K562 (cell line): ENCODE data around the gene PHF3. TPM values are rescaled to one million over a fixed set of nuclear protein-coding genes. Genes with fewer than 3 reads are reported as not detected.

Source experiments
- ATAC-seq: fragments of 200-7000 bp; cut with Tn5 transposase; 3 replicates; pipeline ENCODE4 v1.9.1; 2020; ENCODE audit warnings: moderate library complexity
- BruUV-seq: library from RNA; stranded (reverse); fragments of 400-500 nt; replicated peaks from 2 replicates; lab custom pipeline; 2021; lab: Mats Ljungman, UMichigan
- CTCF ChIA-PET: fragments of 300-600 bp; formaldehyde crosslinking; extraction: SDS; loops from one replicate; lab custom pipeline; 2021; ENCODE audit warnings: low intra/inter-chr PET ratio; lab: Yijun Ruan, JAX
- POLR2A ChIA-PET: fragments of 300-600, 350-650 bp; sonication (Branson Sonifier 250); formaldehyde crosslinking; extraction: SDS; loops from one replicate; lab custom pipeline; 2021; ENCODE audit warnings: antibody characterized with exemption, inconsistent platforms; lab: Yijun Ruan, JAX
- DNase-seq, 4 experiments: peaks; one replicate each; pipeline versions ENCODE4 v3.0.0 to v3.0.0-alpha.2; 2011 to 2018; ENCODE audit warnings: low spot score in 3 of 4, mixed read lengths in 3 of 4; ENCODE audit errors: extremely low read depth in 1 of 4
- FAIRE-seq: peaks from 2 replicates; lab custom pipeline; 2011; peaks lifted over from hg19 to GRCh38; lab: Jason Lieb, UNC
- H2AFZ ChIP-seq: 2 replicates; pipeline ENCODE4 v1.6.0; 2011; ENCODE audit warnings: low read depth, low read length, control low read depth, inconsistent platforms
- H3K27ac ChIP-seq: fragments of 200-600 bp; 3 replicates; pipeline ENCODE4 v1.8.0; 2011; ENCODE audit warnings: low read depth, mild to moderate bottlenecking, control low read depth, inconsistent platforms, low read length, moderate library complexity, mixed read lengths; ENCODE audit errors: extremely low read depth
- H3K27me3 ChIP-seq, 2 experiments: fragments of 300-600 bp in 1 of 2; 2 replicates in 1 of 2; 3 replicates in 1 of 2; pipeline versions ENCODE4 v1.6.0 to v1.8.0; 2011; ENCODE audit warnings: inconsistent platforms in 2 of 2, low read length in 2 of 2, mild to moderate bottlenecking in 1 of 2, mixed read lengths in 1 of 2, moderate library complexity in 1 of 2; ENCODE audit not compliant: control insufficient read depth in 2 of 2, insufficient read depth in 2 of 2
- H3K36me3 ChIP-seq: fragments of 300-600 bp; 3 replicates; pipeline ENCODE4 v1.8.0; 2011; ENCODE audit warnings: mild to moderate bottlenecking, low read length, inconsistent platforms; ENCODE audit not compliant: control insufficient read depth, insufficient read depth
- H3K4me1 ChIP-seq, 2 experiments: fragments of 200-600 bp in 1 of 2; replicated peaks in 1 of 2; 2 replicates in 1 of 2; 3 replicates in 1 of 2; pipeline versions ENCODE4 v1.5.1 to v1.8.0; 2011; ENCODE audit warnings: inconsistent platforms in 2 of 2, low read length in 2 of 2, mild to moderate bottlenecking in 1 of 2, mixed read lengths in 1 of 2, moderate library complexity in 1 of 2; ENCODE audit not compliant: control insufficient read depth in 2 of 2, insufficient read depth in 2 of 2
- H3K4me2 ChIP-seq: 2 replicates; pipeline ENCODE4 v1.6.1; 2011; ENCODE audit warnings: low read length, control low read depth, inconsistent platforms, mixed read lengths; ENCODE audit not compliant: insufficient read depth
- H3K4me3 ChIP-seq: fragments of 200-600 bp; sonication (generic), shearing (Covaris generic); 2 replicates; pipeline ENCODE4 v1.5.1; 2016; ENCODE audit warnings: control low read depth, inconsistent platforms
- H3K79me2 ChIP-seq: fragments of 200-600 bp; 3 replicates; pipeline ENCODE4 v1.8.0; 2011; ENCODE audit warnings: low read length, inconsistent platforms; ENCODE audit not compliant: control insufficient read depth, insufficient read depth
- H3K9ac ChIP-seq, 2 experiments: 2 replicates each; pipeline versions ENCODE4 v1.6.0 to v1.6.1; 2011; ENCODE audit warnings: low read depth in 2 of 2, low read length in 2 of 2, control low read depth in 1 of 2, inconsistent platforms in 1 of 2, mild to moderate bottlenecking in 1 of 2, mixed read lengths in 1 of 2; ENCODE audit not compliant: insufficient read depth in 1 of 2
- H3K9me1 ChIP-seq: one replicate; pipeline ENCODE4 v1.6.0; 2011; ENCODE audit warnings: inconsistent platforms, mild to moderate bottlenecking, low read length, moderate library complexity; ENCODE audit not compliant: control insufficient read depth, insufficient read depth
- H3K9me3 ChIP-seq: replicated peaks from 2 replicates; pipeline ENCODE4 v1.5.1; 2011; ENCODE audit warnings: low read depth, low read length, inconsistent platforms; ENCODE audit not compliant: control insufficient read depth, insufficient read depth
- H4K20me1 ChIP-seq: replicated peaks from 2 replicates; pipeline ENCODE4 v1.6.1; 2011; ENCODE audit warnings: low read length, inconsistent platforms, mixed read lengths; ENCODE audit not compliant: control insufficient read depth, insufficient read depth
- CC2D1A ChIP-seq: fragments of 450-650 bp; IDR thresholded peaks from 2 replicates; pipeline ENCODE4 v1.6.1; 2017; ENCODE audit warnings: mild to moderate bottlenecking
- CCNT2 ChIP-seq: IDR thresholded peaks from 2 replicates; pipeline ENCODE4 v1.6.1; 2011; ENCODE audit warnings: borderline replicate concordance, low read depth, mild to moderate bottlenecking, moderate library complexity, mixed read lengths, low read length; ENCODE audit not compliant: insufficient read length; ENCODE audit errors: extremely low read depth
- COPS2 ChIP-seq: fragments of 450-650 bp; conservative IDR thresholded peaks from 2 replicates; pipeline ENCODE4 v1.6.1; 2016; ENCODE audit warnings: mild to moderate bottlenecking, moderate library complexity
- E4F1 ChIP-seq: fragments of 250-450 bp; sonication (Bioruptor Pico); IDR thresholded peaks from 2 replicates; pipeline ENCODE4 v1.5.0; 2021; ENCODE audit warnings: mild to moderate bottlenecking, borderline replicate concordance
- EHMT2 ChIP-seq: fragments of 450-650 bp; IDR thresholded peaks from 2 replicates; pipeline ENCODE4 v1.6.1; 2018; ENCODE audit warnings: antibody characterized with exemption
- EZH2 ChIP-seq: IDR thresholded peaks from 2 replicates; pipeline ENCODE4 v1.6.1; 2012; ENCODE audit warnings: low read depth, mild to moderate bottlenecking, inconsistent platforms, low read length, borderline replicate concordance
- FOXP4 ChIP-seq: sonication (generic); formaldehyde crosslinking; IDR thresholded peaks from 2 replicates; pipeline ENCODE4 v1.8.0; 2022; ENCODE audit warnings: mild to moderate bottlenecking, missing genetic modification reagents, borderline replicate concordance
- HMBOX1 ChIP-seq: sonication (generic); IDR thresholded peaks from 2 replicates; pipeline ENCODE4 v1.6.1; 2016
- MAFK ChIP-seq: IDR thresholded peaks from 2 replicates; pipeline ENCODE4 v1.6.1; 2011; ENCODE audit warnings: low read length, improper control_type of control experiment
- PHTF2 ChIP-seq: fragments of 250-450 bp; sonication (Bioruptor Pico); IDR thresholded peaks from 2 replicates; pipeline ENCODE4 v1.5.0; 2021; ENCODE audit warnings: mild to moderate bottlenecking
- POLR2H ChIP-seq: IDR thresholded peaks from 2 replicates; pipeline ENCODE4 v1.6.1; 2016; ENCODE audit warnings: missing genetic modification characterization, low read depth, mild to moderate bottlenecking, control low read depth, missing compliant biosample characterization, moderate library complexity
- RBBP5 ChIP-seq: fragments of 200-600 bp; sonication (generic); IDR thresholded peaks from 2 replicates; pipeline ENCODE4 v1.6.1; 2012; ENCODE audit warnings: borderline replicate concordance, mild to moderate bottlenecking, low read length, control low read depth, inconsistent platforms; ENCODE audit not compliant: insufficient read depth, poor library complexity, severe bottlenecking
- ZKSCAN1 ChIP-seq: fragments of 150-350 bp; IDR thresholded peaks from 2 replicates; pipeline ENCODE4 v1.6.1; 2016; ENCODE audit warnings: low read depth, low read length
- ZNF174 ChIP-seq: fragments of 250-450 bp; sonication (Bioruptor Pico); IDR thresholded peaks from 2 replicates; pipeline ENCODE4 v1.4.0; 2020; ENCODE audit warnings: mild to moderate bottlenecking
- ZNF780A ChIP-seq: fragments of 250-450 bp; sonication (Bioruptor Pico); IDR thresholded peaks from 2 replicates; pipeline ENCODE4 v1.5.0; 2021; ENCODE audit warnings: mild to moderate bottlenecking
- in situ Hi-C: fragments of 300-500 bp; cut with MboI; formaldehyde crosslinking; loops from 4 replicates; pipeline ENCODE4 v1.15.0; 2018; ENCODE audit warnings: inconsistent platforms, mixed read lengths
- intact Hi-C: fragments of 100-400 bp; cut with micrococcal nuclease; formaldehyde crosslinking; loops from 2 replicates; pipeline ENCODE4 v1.14.2; 2022
- polyA plus RNA-seq, 8 experiments: library from polyadenylated mRNA; depleted of rRNA in 4 of 8; stranded (reverse) in 5 of 8; unstranded in 3 of 8; fragments of >200 nt; fragmentation: Nextera tagmentation in 2 of 8; fragmentation: Illumina TruSeq in 1 of 8; extraction: Ambion mirVana in 2 of 8; extraction: Trizol in 1 of 8; gene quantifications; 2 replicates each; pipeline versions ENCODE4 v1.2.1 to v1.2.3, GENCODE V29; 2011 to 2014; ENCODE audit warnings: inconsistent platforms in 1 of 8, missing spikeins in 1 of 8
- total RNA-seq, 7 experiments: library from RNA; depleted of rRNA in 6 of 7; stranded (reverse); fragments of >200 nt in 6 of 7; fragmentation: Illumina TruSeq in 2 of 7; extraction: Trizol in 2 of 7; gene quantifications; 2 replicates each; pipeline versions ENCODE4 v1.2.1 to v1.2.3, GENCODE V29; 2011 to 2021; ENCODE audit warnings: low replicate concordance in 1 of 7
- TF ChIP-seq, protein P1 (sequence below): fragments of 450-650 bp; IDR thresholded peaks from 2 replicates; pipeline ENCODE4 v1.6.1; 2017; ENCODE audit warnings: mild to moderate bottlenecking, moderate library complexity

Gene PHF3
- total and polyA plus RNA-seq, 9 of the 15 experiments (the other 6 are each of a cell fraction or from before 2014, with no cell fraction given) = 8.1 to 51.2 (median 30.9) TPM

DNA sequence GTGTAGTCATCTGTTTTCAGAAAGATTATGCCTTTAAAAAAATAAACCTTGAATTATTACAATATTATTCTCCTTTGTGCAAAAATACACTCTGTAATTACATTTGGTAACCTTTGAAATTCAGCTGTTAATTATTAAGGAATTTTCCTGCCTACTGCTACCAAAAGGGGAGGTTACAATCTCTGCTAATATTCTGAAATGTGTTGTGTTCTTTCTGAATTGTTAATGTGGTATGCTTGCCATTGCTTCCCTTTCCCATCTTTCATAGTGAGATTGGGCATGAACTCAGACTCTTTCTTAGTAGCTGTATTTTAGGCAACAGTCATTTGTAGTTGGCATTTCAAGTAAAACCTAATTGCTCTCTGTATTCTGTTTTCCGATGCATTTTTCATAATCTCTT, 73.0 kb downstream of the PHF3 start (continued):
- TF ChIP-seq, protein P1, sequence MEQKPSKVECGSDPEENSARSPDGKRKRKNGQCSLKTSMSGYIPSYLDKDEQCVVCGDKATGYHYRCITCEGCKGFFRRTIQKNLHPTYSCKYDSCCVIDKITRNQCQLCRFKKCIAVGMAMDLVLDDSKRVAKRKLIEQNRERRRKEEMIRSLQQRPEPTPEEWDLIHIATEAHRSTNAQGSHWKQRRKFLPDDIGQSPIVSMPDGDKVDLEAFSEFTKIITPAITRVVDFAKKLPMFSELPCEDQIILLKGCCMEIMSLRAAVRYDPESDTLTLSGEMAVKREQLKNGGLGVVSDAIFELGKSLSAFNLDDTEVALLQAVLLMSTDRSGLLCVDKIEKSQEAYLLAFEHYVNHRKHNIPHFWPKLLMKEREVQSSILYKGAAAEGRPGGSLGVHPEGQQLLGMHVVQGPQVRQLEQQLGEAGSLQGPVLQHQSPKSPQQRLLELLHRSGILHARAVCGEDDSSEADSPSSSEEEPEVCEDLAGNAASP = no peak
- TF ChIP-seq FOXP4 (CRISPR knock-in tag) (no peak), EZH2 (no peak), PHTF2 (no peak), RBBP5 (no peak), POLR2H (tag) (no peak)

DNA sequence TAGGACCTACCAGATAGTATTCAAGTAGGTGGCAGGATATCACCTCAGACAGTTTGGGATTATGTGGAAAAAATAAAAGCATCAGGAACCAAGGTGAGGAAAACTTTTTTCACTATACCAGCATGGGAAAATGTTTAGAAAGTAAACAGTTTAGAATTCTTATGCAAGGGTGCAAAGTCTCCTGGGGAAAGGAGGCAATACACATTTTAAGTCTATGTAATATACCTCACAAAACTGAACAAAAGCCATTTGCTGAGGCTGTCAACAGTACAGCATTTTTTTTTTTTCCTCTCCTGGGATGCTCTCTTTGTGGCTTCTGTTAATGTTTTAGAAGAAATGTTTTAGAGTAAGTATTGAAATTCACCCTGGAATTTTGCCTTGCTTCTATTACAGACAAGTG, 73.5 kb downstream of the PHF3 start:
- no peak overlapping the region for H3K9ac ChIP-seq
- H3K9me1 ChIP-seq = no peaks in the 10 kb centered on the region
- no peak overlapping the region for H3K4me3 ChIP-seq
- H2AFZ ChIP-seq = no peak overlapping the region
- H3K9me3 ChIP-seq = no peaks in the 10 kb centered on the region
- no peak overlapping the region for H3K27ac ChIP-seq
- H3K4me1 ChIP-seq = no peaks in the 10 kb centered on the region
- DNase-seq (no peak), FAIRE-seq (no peak), ATAC-seq (no peak)
- H3K79me2 ChIP-seq = no peaks in the 10 kb centered on the region
- H3K4me2 ChIP-seq = no peak overlapping the region
- H4K20me1 ChIP-seq = no peaks in the 10 kb centered on the region
- intact Hi-C loops = no loop called here
- peaks cover 89% of the 10 kb centered on the region for H3K36me3 ChIP-seq
- H3K27me3 ChIP-seq = no peaks in the 10 kb centered on the region
- no TSS peak for BruUV-seq
- in situ Hi-C loops = no loop called here
- CTCF ChIA-PET = no interaction called here
- POLR2A ChIA-PET = interaction anchor here (1.4 kb wide), 1 partner anchor 9 kb away, joined by 4 read pairs; no protein-coding TSS in a partner anchor
- TF ChIP-seq ZNF174 (CRISPR knock-in tag) (no peak), ZNF780A (CRISPR knock-in tag) (no peak), HMBOX1 (no peak), CCNT2 (no peak), ZKSCAN1 (no peak), EHMT2 (no peak), MAFK (no peak), E4F1 (no peak), CC2D1A (no peak), COPS2 (no peak)
